Measurements from ENCODE around the gene EIF1AD.

Gene EIF1AD

DNA sequence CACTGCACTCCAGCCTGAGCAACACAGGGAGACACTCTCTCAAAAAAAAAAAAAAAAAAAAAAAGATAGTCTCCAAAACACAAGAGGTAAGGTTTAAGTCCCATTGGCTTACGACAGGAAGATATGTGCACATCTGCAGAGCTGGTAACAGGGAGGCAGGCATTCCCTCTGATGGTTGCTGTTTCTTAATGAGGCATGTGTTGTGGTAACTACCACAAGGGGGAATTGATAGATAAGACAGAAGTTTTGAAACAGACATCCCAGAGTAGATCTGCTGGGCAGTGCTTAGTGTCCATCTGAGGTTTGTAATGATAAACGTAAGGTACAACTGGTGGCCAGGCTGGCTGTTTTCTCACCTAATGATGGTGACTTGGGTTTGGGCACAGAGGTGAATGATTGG is 4.7 kb downstream of the EIF1AD start:
- DNase-seq: no peak

DNA sequence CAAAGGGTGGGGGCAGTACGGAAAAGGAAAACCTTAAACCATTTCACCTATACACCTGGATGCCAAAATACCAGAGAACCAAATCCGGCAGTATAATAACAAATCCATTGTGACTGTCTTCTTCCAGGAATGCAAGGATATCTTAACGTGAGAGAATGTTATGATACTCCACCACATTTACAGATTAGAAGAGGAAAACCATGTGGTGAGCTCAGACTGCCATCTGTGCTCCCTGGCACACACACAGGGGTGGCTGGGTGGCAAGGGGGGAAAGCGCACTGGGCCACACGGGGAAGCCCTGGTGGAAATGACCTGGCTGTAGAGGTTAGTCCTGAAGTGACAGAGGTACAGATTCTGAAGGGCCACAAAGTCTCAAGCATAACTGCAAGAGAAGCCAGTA is 9.9 kb downstream of the EIF1AD start:
- no peak for DNase-seq

DNA sequence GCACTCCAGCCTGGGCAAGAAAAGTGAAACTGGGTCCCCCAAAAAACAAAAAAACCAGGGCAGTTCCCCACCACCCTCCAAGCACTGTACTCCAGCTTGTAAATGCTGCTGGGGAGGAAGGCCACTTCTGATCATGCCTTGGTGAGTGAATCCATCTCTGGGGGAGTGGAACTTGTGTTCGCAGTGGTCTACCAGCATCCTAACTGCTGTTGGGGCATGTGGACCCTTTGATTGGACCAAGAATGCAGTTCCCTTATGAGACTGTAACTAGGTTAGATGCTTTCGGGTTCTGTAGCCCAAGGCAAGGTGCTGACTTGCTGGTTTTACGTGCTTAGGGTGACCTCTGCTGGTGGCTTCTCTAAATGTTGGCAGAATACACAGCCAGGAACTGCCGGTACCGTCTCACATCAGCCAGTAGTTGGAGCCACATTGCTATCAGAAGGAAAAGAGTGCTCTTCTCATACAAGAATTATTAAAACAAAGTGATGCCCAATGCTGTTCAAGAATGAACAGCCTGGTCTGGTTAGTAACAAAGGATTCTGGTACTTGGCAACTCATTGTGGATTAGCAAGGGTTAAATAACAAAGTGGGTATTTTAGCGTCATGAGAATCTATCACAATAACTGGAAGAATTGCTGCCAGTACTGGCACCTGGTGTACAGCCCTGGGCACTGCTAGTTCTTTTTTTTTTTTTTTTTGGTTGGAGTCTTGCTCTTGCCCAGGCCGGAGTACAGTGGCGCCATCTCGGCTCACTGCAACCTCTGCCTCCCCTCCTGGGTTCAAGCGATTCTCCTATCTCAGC is 13.0 kb downstream of the EIF1AD start:
- peak; percentile 97 for DNase-seq

DNA sequence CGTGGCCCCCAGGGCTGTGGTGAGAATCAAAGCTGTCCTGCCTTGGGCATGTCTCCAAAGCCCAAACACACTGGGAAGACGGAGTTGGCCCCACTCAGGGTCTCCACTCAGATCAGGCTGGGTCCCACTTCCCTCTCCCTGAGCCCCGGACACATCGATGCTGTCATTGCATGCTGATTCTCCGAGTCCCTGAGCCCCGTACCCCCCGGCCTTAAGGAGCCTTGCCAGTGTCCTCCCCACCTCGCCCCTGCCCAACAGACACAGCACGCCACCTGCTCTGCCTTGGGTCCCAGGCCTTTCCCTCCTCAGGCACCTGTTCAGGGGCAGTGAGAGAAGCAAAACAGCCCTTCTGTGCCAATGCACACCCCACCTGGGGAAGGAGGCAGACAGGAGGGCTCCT is 14.6 kb downstream of the EIF1AD start:
- no peak for DNase-seq

DNA sequence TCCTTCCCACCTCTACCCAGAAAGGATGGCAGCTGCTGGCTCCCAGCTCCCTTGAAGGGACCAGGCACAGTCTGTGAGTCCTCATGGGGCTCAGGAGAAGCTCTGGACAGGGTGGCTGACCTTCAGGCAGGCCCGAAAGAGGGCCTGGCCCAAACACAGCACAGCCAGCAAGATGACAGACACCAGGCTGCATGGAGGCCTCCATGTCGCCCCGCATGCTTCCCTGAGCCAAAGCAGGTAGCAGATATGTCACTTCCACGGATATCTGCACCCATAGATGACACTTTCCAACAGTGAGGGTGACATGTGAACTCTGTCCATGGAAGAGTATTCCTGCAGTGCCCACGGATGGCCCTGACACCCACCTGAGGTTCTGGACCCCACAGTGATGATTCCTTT is 18.4 kb downstream of the EIF1AD start:
- no peak for DNase-seq

DNA sequence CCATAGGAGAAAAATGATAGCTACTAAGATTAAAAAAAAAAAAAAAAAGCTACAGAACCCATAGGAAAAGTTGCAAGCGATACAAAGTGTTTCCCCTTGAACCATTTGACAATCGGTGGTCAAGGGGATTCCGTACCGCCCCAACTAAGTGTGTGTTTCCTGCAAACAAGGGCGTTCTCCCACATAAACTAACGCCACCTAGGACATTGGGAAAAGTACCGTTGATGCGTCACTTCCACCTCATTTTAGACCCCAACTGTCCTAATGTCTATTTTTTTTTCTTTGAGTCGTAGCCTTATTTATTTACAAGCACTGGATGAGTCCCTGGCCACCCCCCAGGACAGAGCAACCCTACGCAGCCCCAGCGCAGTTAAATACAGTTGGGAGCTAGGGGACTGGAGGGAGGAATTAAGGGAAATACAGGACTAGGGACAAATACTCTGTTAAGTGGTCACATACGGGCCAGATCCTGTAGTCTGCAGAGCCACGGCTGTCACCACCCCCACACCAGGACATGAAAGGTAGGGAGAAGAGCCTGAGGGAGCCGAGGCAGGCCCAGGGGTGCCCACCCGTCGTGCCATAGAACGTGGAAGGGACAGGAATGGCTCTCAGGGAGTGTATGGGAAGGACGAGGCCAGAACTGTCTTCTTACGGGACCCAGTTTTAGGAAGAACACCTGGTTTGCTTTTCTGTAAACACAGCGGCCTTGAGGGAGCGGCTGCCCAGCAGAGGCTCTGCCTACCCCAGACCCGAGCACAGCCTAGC is 19.0 kb downstream of the EIF1AD start:
- no peak for DNase-seq

DNA sequence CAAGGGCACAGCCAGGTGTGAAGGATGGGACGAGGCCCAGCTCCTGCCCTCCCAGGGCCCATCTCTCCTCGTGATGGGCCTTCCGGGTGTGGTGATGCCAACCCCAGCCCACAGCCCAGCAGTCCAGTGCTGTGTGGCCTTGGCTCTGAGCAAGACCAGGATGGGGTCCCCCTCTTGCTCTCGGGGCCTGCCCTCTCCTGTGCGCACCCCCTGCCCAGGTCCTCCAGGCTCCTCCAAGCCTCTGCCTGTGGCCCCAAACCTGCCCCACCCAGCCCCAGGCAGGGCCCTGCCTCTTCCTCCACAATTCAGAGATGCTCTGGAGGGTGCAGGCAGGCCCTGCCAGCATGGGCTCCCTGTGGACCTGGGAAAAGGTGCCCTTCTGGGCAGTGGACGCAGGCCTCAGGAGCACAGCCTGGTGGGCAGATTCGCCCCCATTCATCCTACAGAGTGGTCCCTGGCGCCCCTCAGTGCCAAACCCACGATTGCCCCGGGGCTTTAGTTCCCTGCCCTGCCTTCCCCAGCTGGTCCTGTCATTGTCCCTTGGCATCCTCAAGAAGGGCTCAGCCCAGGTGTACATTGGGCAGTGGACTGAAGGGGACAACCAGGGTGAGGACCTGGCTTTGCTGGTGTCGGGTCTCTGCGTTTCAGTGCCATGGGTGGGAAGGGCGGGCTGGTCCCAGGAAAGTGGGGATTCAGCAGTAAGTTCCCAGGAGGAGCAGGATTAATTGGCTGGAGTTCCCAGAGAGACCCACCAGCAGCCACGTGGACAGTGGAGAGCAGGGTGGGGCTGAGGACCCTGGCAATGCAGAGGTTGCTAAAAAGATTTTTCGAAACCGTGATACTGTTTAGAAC is 19.8 kb downstream of the EIF1AD start:
- DNase-seq: no peak

DNA sequence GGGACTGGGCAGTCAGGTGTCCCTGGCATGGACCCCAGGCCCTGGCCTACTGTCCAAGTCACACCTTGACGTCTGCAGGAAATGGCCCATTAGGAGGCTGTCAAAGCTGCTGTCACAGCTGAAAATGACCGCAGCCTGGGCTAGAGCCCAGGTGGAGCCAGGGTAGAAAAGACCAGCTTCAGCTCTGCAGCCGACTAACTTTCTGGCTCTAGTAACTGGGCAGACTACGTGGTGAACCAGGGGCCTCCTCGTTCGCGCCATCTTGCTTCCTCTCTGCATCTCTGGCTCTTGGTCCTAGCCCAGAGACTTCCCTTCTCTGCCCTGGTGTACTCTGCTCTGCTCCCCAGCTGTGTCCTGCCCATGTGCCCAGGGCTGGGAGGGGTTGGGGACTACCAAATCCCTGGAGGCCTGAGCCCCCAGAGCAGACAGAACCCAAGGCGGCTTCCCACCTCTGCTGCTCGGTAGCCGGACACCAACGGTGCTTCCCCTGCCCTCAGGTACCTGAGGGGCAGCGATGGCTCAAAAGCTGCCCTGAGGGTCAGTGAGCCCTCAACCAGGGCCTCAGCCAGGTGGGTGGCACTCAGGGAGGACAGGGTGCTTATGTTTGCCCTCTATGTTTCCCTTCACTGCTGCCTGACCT is 20.7 kb downstream of the EIF1AD start:
- DNase-seq: no peak

DNA sequence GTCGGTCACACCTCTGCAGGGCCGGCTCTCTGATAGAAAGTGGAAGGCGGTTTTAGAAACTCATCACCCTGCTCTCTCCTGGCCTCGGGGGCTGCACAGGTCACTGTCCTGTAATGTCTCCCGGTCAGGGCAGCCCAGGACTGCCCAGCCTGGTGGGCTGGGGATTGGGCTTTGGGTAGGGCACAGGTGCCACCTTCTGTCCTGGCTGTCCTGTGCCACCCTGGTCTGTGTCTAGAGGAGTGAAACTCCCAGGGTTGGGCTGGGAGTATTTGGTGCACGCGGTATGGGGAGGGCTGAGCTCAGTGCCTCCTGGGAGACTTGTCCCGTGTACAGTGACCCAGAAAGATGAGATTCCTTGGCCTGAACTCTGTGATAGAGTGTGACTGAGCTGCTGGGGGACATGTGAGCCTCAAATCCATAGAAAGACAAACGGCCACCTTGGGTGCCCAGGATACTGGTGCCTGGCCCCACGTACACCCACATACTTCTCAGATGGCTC is 22.6 kb downstream of the EIF1AD start:
- no peak for DNase-seq

DNA sequence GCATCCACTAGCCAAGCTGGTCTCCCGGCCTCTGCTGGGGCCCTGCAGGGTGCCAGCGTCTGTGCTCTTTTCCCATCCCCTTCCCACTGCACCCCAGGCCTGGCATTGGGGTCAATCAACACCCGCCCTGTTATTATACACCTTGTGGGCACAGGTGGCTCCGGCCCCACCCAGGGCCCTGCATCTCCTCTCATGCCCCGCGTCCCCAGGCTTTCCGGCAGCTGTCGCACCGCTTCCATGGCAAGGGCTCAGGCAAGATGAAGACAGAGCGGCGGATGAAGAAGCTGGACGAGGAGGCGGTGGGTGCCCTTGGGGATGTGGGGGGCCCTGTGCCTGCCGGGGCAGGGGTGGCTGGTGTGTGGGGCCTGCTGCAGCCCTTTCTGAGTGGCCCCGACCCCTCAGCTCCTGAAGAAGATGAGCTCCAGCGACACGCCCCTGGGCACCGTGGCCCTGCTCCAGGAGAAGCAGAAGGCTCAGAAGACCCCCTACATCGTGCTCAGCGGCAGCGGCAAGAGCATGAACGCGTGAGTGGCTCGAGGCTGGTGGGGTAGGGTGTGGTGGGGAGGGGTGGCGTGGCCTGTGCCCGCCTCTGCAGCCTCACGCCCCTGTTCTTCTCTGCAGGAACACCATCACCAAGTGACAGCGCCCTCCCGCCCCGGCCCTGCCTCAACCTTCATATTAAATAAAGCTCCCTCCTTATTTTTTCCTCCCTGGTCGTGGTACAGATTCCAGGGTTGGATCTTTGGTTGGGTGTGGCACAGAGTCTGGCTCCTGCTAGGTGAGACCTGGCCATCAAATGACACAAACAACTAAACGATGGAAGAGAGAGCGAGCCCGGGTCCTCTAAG is 23.3 kb downstream of the EIF1AD start:
- no peak for DNase-seq

DNA sequence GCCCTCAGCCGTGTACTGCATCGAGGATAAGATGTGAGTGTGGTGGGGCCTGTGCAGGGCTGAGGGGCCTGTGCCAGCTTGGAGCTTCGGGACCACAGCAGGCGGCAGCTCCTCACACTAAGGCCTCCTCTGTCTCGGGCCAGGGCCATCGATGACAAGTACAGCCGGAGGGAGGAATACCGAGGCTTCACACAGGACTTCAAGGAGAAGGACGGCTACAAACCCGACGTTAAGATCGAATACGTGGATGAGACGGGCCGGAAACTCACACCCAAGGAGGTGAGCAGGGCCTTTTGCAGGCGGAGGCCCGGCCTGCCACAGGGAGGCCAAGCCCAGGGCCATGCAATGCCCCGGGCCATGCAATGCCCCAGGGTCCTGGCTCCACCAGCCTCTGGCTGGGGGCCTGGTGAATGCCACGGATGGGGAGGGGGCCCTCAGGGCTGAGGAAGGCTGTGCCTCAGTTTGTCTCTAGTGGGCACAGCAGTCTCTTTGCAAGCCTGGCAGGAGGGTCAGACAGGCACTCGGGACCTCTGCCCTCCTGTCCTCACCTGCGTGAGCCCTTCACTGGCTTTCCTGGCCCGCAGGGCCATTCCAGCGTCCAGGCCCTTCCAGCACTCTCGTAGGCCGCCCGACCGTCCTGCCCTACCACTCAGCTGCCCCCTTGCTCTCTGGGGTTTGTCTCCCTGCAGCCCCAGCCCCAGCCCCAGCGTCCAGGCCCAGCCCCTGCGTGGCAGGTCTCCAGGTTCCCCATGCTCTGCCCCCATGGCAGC is 24.2 kb downstream of the EIF1AD start:
- no peak for DNase-seq

DNA sequence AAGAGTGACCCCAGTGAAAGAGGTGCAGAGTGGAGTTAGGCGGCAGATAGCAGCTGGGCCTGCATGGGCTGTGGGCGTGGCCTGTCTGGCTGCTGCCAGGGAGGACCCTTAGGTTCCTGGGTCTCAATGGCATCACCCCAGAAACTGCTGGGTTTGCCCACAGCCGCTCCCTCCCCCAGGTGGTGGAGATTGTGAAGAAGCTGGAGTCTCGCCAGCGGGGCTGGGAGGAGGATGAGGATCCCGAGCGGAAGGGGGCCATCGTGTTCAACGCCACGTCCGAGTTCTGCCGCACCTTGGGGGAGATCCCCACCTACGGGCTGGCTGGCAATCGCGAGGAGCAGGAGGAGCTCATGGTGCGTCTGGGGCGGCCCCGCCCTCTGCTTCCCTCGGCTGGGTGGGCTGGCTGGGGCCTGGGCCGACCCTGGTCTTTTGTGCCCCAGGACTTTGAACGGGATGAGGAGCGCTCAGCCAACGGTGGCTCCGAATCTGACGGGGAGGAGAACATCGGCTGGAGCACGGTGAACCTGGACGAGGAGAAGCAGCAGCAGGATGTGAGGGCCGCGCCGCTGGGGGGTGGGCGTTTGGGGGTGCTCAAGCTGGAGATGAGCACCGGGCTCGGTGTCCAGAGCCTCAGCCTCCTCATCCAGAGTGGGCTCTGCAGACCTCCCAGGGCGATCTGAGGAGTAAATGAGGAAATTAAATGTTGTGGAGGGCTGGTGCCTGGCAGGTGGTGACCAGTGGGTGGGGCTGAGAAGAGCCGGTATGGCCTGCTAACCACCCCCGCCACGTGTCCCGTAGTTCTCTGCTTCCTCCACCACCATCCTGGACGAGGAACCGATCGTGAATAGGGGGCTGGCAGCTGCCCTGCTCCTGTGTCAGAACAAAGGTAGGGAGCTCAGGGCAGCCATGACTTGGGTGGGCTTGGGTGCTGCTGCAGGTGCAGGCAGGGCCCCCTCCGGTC is 25.5 kb downstream of the EIF1AD start:
- no peak for DNase-seq

DNA sequence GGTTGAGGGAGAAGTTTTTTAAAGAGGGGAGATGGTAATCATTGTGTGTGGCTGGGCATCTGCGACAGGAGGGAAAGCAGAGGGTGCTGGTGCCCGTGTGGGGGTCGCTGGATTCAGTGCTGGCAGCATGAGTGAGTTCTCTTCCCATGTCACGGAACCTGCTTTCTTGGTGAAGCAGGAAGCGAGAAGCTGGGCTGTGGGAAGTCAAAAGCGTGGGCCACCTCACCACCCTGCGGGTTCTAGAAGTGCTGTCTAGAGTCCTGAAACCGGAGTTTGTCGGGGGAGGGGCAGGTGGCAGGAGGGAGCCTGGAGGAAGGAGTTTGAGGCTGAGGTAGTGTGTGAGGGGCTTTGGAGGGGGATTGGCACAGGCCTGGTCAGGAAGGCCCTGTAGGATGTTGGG is 26.2 kb downstream of the EIF1AD start:
- no peak for DNase-seq

DNA sequence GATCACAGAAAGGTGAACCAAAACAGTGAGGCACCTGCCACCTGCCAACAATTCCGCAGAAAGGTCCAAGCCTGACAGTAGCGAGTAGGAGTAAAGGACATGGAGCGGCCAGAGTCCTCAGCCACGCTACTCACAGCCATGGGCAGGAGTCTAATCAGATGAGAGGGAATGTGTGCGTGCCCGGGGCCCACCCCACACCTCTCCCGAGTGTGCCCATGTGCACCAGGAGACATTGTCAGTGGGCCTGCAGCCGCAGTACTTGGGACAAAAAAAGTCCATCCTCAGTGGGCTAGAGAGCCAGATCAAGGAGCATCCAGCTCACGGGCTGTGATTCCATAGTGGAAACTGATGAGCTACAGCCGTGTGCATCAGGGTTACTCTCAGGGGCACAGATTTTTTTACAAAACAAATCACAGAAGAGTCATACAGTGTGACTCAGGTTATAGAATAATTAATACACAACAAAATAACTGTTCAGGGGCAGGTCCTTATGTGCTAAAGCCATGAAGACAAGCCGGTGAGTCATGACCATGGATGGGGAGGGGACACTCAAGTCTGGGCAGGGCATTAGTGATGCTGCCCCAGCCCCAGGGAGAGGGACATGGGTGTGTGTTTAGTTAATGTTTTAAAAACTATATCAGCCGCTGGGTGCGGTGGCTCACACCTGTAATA is 28.4 kb downstream of the EIF1AD start:
- DNase-seq: no peak

DNA sequence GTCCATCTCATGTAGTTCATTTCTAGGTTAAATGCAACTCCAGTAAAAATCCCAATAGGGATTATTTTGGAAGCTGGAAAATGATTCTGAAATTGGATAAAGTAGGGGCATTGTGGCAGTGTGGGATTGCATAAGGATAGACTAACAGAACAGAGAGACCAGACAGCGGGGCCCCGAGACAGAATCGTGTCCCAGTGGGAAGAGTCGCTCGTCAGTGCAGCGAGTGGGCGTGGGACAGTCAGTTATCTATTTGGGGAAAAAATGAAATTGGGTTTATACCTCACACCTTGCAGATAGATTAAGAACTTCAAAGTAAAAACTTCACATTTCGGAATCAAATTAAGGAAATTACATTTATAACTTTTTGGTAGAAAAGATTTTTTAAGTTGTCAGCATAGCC is 29.8 kb downstream of the EIF1AD start:
- no peak for DNase-seq

DNA sequence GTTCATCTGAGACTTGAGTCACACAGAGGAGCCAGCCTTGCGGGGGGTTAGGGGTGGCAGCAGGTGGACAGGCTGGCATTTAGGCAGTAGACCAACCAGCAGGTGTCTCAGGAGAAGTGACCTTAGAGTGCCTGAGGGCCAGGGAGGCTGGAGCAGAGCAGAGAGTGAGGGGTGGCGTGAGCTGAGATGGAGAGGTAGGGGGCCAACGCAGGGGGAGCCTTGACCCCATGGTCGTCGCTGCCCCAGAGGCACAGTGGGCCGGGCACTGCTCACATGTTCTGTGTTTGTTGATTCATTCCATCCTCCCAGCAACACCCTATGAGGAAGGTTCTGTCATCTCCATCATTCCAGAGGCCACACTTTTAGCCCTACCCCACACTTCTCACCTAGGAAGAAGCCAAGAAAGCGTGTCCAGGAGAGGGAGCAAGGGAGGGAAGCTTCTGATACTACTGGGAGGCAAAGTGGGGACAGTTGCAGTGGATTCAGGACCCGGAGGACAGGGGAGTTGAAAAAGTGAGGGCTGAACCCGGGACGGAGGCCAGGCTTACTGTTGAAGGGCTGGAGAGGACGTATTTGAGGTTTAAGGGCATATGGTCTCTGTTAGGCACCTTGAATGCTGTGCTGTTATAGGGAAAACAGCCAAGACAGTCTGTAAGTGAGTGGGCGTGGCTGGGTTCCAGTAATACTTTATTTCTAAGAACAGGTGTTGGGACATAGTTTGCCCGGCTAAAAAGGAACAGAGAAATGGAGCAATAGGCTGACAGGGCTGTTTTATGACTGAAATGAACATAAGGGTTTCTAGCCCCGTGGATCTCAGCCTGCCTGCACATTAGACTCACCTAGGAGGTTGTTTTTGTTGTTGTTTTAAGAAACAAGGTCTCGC is 33.1 kb downstream of the EIF1AD start:
- no peak for DNase-seq

DNA sequence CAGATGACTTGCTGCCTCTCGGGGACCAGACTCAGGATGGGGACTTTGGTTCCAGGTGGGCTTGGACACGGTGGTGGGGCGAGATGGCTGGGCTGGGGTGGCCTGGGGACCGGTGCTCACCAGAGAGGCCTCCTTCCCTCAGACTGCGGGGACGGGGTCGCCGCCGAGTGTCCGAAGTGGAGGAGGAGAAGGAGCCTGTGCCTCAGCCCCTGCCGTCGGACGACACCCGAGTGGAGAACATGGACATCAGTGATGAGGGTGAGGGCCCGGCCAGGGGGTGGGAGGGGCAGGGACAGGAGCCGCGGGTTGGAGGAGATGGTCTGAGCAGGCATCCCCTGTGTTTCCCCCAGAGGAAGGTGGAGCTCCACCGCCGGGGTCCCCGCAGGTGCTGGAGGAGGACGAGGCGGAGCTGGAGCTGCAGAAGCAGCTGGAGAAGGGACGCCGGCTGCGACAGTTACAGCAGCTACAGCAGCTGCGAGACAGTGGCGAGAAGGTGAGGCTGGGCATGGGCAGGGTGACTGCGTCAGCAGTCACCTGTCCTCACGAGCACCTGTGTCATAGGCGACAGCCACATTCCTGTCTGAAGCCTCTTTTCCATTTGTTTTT is 34.5 kb downstream of the EIF1AD start:
- no peak for DNase-seq

All from NCI-H1092 treated with DMSO at 0.1 percent for 48 hours (cell line).